Gastrocnemius medialis (tissue), 4 donors: ENCODE results near the gene HTR3D. TPM values are rescaled to one million over a fixed set of nuclear protein-coding genes. Genes with fewer than 3 reads are reported as not detected.

ENCODE experiments used
- ATAC-seq, 2 donors: fragments of 150-250 bp; one replicate each; pipeline ENCODE4 v1.9.1; 2016
- DNase-seq, 2 donors: peaks; one replicate each; pipeline ENCODE4 v3.0.0-alpha.2; 2019
- H3K27ac ChIP-seq, 4 donors: fragments of 200-600 bp; sonication (generic); 1 replicate in 1 of 4; 2 replicates in 3 of 4; pipeline ENCODE4 v1.5.1; 2016 to 2018; ENCODE audit warnings: mild to moderate bottlenecking in 2 of 4, moderate library complexity in 1 of 4
- H3K27me3 ChIP-seq, 3 donors: fragments of 200-600 bp; sonication (generic) in 2 of 3; 1 replicate in 1 of 3; 2 replicates in 2 of 3; pipeline versions ENCODE4 v1.5.1 to v1.6.0; 2016 to 2019; ENCODE audit warnings: mild to moderate bottlenecking in 1 of 3, moderate library complexity in 1 of 3
- H3K36me3 ChIP-seq, 2 donors: fragments of 200-600 bp; sonication (generic) in 1 of 2; one replicate each; pipeline ENCODE4 v1.5.1; 2017 to 2018
- H3K4me1 ChIP-seq, 2 donors: fragments of 200-600 bp; sonication (generic) in 1 of 2; one replicate each; pipeline ENCODE4 v1.5.1; 2016 to 2017; ENCODE audit warnings: mild to moderate bottlenecking in 2 of 2
- H3K4me3 ChIP-seq, 4 donors: fragments of 200-600 bp; sonication (generic) in 3 of 4; 1 replicate in 1 of 4; 2 replicates in 3 of 4; pipeline ENCODE4 v1.5.1; 2016 to 2019; ENCODE audit warnings: mild to moderate bottlenecking in 2 of 4
- H3K9me3 ChIP-seq, 3 donors: fragments of 200-600 bp; sonication (generic) in 2 of 3; 1 replicate in 1 of 3; 2 replicates in 2 of 3; pipeline ENCODE4 v1.5.1; 2016 to 2019
- CTCF ChIP-seq, 5 experiments: fragments of 450-650 bp in 3 of 5; fragments of 200-600 bp in 2 of 5; sonication (generic) in 2 of 5; IDR thresholded peaks in 4 of 5; conservative IDR thresholded peaks in 1 of 5; 1 replicate in 4 of 5; 2 replicates in 1 of 5; pipeline ENCODE4 v1.5.1; 2016 to 2019; ENCODE audit warnings: antibody characterized with exemption in 5 of 5, mild to moderate bottlenecking in 3 of 5, moderate library complexity in 3 of 5
- POLR2A ChIP-seq, 2 donors: fragments of 450-650 bp; IDR thresholded peaks; one replicate each; pipeline ENCODE4 v1.6.1; 2017; ENCODE audit warnings: antibody characterized with exemption in 2 of 2, mild to moderate bottlenecking in 2 of 2, moderate library complexity in 2 of 2
- in situ Hi-C, 4 donors: fragments of 200-750 bp; cut with MboI; loops; one replicate each; pipeline versions ENCODE4 v1.15.0 to v1.8.0; 2017; ENCODE audit warnings: low sequenced_read_pairs in 4 of 4
- intact Hi-C: fragments of 100-400 bp; cut with DNase I; formaldehyde crosslinking; loops from one replicate; pipeline ENCODE4 v1.15.1; 2023; ENCODE audit warnings: low total_unique reads
- total RNA-seq, 4 donors: library from RNA; depleted of rRNA; stranded (reverse); fragments of >200 nt; gene quantifications; one replicate each; pipeline versions ENCODE4 v1.1.0 to v1.2.3, GENCODE V29; 2016

The HTR3D gene
- total RNA-seq, 4 donors from 2014 or later, result not detected

GRCh38 chr3:183987000-183987600 lies 44.4 kb upstream of the HTR3D start:
- ATAC-seq (peak; percentile 74 to 88), DNase-seq (peak; percentile 74 to 77)
- intact Hi-C loops (loop anchor here (1.0 to 10.0 kb wide), 3 partner anchors 15 to 702 kb away; no protein-coding TSS in a partner anchor), in situ Hi-C loops (no loop called here)
- Histone ChIP-seq H3K27ac (peak overlapping the region; percentile 75 to 89 (median 84)), H3K4me1 (peaks cover 47 to 49% of the 10 kb centered on the region in 2 donors), H3K4me3 (no peak overlapping the region), H3K9me3 (no peaks in the 10 kb centered on the region), H3K36me3 (peaks cover 0 to 66% of the 10 kb centered on the region in 2 donors), H3K27me3 (no peaks in the 10 kb centered on the region)
- TF ChIP-seq POLR2A (IDR thresholded peaks at IDR 0.05) (peak in 1 of 2 donors; percentile 8), CTCF (IDR thresholded peaks at IDR 0.05 in 4 of 5, conservative IDR thresholded peaks at IDR 0.05 in 1 of 5) (no peak)

GRCh38 chr3:183988216-183988790 lies 43.2 kb upstream of the HTR3D start:
- H3K36me3 ChIP-seq, result peaks cover 0 to 60% of the 10 kb centered on the region in 2 donors
- H3K4me1 ChIP-seq, result peaks cover 37 to 38% of the 10 kb centered on the region in 2 donors

GRCh38 chr3:183991403-183991802 lies 40.1 kb upstream of the HTR3D start:
- H3K27me3 ChIP-seq, result no peaks in the 10 kb centered on the region
- H3K36me3 ChIP-seq, result peaks cover 0 to 39% of the 10 kb centered on the region in 2 donors
- ATAC-seq, result no peak
- H3K9me3 ChIP-seq, result no peaks in the 10 kb centered on the region
- TF ChIP-seq CTCF (IDR thresholded peaks at IDR 0.05 in 4 of 5, conservative IDR thresholded peaks at IDR 0.05 in 1 of 5), result no peak
- TF ChIP-seq POLR2A (IDR thresholded peaks at IDR 0.05), result no peak
- intact Hi-C loops (no loop called here), in situ Hi-C loops (no loop called here)
- no peak for DNase-seq
- peaks cover 15 to 19% of the 10 kb centered on the region in 2 donors for H3K4me1 ChIP-seq
- peak overlapping the region in 2 of 4 donors; percentile 8 to 89 for H3K27ac ChIP-seq
- no peak overlapping the region for H3K4me3 ChIP-seq

More at GRCh38 chr3:183988216-183988790, 43.2 kb upstream of the HTR3D start:
- peak overlapping the region; percentile 75 to 89 (median 84) for H3K27ac ChIP-seq
- H3K9me3 ChIP-seq, result no peaks in the 10 kb centered on the region
- in situ Hi-C loops (no loop called here), intact Hi-C loops (loop anchor here (10.0 kb wide), 2 partner anchors 54 to 704 kb away; no protein-coding TSS in a partner anchor)
- H3K4me3 ChIP-seq, result no peak overlapping the region
- no peaks in the 10 kb centered on the region for H3K27me3 ChIP-seq
- ATAC-seq (peak; percentile 38 to 66), DNase-seq (peak in 1 of 2 donors; percentile 45)
- TF ChIP-seq POLR2A (IDR thresholded peaks at IDR 0.05) (no peak), CTCF (IDR thresholded peaks at IDR 0.05 in 4 of 5, conservative IDR thresholded peaks at IDR 0.05 in 1 of 5) (no peak)

- peaks cover 62 to 65% of the 10 kb centered on the region in 2 donors for H3K4me1 ChIP-seq
- H3K27me3 ChIP-seq, result no peaks in the 10 kb centered on the region
- H3K36me3 ChIP-seq, result no peaks in the 10 kb centered on the region
- no peaks in the 10 kb centered on the region for H3K9me3 ChIP-seq
- ATAC-seq, result no peak
- no peak overlapping the region for H3K4me3 ChIP-seq
- peak overlapping the region; percentile 84 to 88 (median 86) for H3K27ac ChIP-seq
- in situ Hi-C loops, result no loop called here
- DNase-seq, result no peak
- no peak for TF ChIP-seq CTCF (IDR thresholded peaks at IDR 0.05 in 4 of 5, conservative IDR thresholded peaks at IDR 0.05 in 1 of 5)
- TF ChIP-seq POLR2A (IDR thresholded peaks at IDR 0.05), result no peak
- intact Hi-C loops, result loop anchor here (1.0 kb wide), 1 partner anchor 15 kb away; no protein-coding TSS in a partner anchor
Measured at GRCh38 chr3:184001761-184002160, 29.8 kb upstream of the HTR3D start.
